Activated T-cell treated with anti-CD3 and anti-CD28 coated beads, Interleukin-2, amount 50 U/mL, for 72 hours (primary cell): ENCODE data around the gene TP53. TPM values are rescaled to one million over a fixed set of nuclear protein-coding genes. Genes with fewer than 3 reads are reported as not detected.
"Not testable (repeated sequence)": the region's sequence is repeated elsewhere in the genome, so short reads cannot be mapped to it uniquely, and the experiment has no call there.

Source experiments
- ATAC-seq, 2 donors: fragments of 150-1000 bp; cut with Tn5 transposase; replicated peaks in 1 of 2; 2 replicates each; pipeline ENCODE4 v1.10.0; 2021; ENCODE audit warnings: moderate library complexity in 2 of 2, mild to moderate bottlenecking in 1 of 2
- DNase-seq, 2 donors: peaks; one replicate each; pipeline ENCODE4 v3.0.0; 2021 to 2022; ENCODE audit warnings: mixed read lengths in 1 of 2
- H3K27ac Mint-ChIP-seq: one replicate; pipeline ENCODE4 v1.8.0; 2022; ENCODE audit warnings: mild to moderate bottlenecking, moderate library complexity, mixed read lengths
- H3K27me3 Mint-ChIP-seq: one replicate; pipeline ENCODE4 v1.8.0; 2022; ENCODE audit warnings: low read depth, mixed read lengths
- H3K36me3 Mint-ChIP-seq, 2 donors: one replicate each; pipeline ENCODE4 v1.8.0; 2022; ENCODE audit warnings: mixed read lengths in 2 of 2, mild to moderate bottlenecking in 1 of 2; ENCODE audit not compliant: insufficient read depth in 2 of 2
- H3K4me1 Mint-ChIP-seq: one replicate; pipeline ENCODE4 v1.8.0; 2022; ENCODE audit warnings: low read depth, mixed read lengths
- H3K4me3 Mint-ChIP-seq, 2 donors: one replicate each; pipeline ENCODE4 v1.8.0; 2022; ENCODE audit warnings: mild to moderate bottlenecking in 2 of 2, mixed read lengths in 2 of 2, moderate library complexity in 2 of 2
- H3K9me3 Mint-ChIP-seq, 2 donors: one replicate each; pipeline ENCODE4 v1.8.0; 2022; ENCODE audit warnings: mixed read lengths in 2 of 2
- total RNA-seq, 2 donors: library from RNA; stranded (reverse); gene quantifications; one replicate each; pipeline ENCODE4 v1.2.3, GENCODE V29; 2022

The TP53 gene
- total RNA-seq, 2 donors from 2014 or later: 183 to 189 TPM

DNA sequence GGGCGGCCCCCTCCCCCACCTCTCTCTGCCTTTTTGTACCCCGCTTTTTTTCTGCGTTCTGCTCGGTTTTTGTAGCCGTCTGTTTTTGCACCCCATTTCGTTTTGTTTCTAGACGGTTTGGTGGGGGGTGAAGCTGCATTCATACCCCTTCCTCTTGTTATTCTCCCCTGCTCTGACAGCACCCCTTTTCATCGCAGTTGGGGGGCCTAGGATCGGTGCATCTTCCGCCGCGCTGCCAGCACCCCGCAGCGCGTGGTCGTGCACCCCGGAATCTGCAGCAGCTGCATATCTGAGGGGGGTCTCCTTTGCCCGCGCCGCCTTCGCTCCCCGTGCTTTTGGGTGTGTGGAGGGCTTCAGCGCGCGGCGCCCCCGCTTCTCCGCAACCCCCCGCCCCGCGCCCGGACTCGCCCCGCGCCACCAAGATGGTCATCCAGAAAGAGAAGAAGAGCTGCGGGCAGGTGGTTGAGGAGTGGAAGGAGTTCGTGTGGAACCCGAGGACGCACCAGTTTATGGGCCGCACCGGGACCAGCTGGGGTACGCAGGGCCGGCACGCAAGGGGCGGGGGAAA lies 36.1 kb downstream of the TP53 start:
- Mint-ChIP-seq H3K36me3 (no peaks in the 10 kb centered on the region), H3K27me3 (peaks cover 45% of the 10 kb centered on the region), H3K4me3 (peak overlapping the region; percentile 85 to 96), H3K9me3 (no peaks in the 10 kb centered on the region), H3K27ac (no peak overlapping the region), H3K4me1 (peaks cover 17% of the 10 kb centered on the region)
- ATAC-seq (peak; percentile 4 to 8), DNase-seq (no peak)

DNA sequence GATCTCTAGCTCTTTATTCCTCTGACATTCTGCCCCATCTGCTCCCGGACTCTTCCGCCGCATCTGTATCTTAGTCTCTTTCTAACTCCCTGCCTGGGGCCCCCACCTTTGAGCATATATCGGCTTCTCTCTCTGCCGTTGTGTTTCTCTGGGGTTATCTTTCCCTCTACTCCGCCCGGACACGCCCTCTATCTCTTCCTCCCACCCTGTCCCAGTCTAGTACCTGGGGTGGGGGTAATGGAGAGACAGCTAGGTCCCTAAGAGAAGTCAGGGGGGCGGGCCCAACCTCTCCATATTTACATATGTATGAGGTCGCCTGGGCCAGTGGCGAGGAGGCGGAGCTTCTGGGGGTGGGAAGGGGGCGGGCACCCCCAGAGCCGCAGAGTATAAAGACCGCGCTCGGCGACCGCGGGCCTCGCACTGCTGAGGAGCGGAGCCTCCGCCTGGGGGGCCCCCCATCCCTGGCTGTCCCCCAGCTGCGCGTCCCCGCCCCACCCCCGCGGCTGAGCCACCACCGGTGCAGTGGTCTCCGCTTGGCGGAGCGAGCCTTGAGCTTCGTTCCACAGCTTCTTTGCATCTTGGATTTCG lies 36.7 kb downstream of the TP53 start, which contains the start of gene ATP1B2:
Gene ATP1B2, plus strand, starts transcription at position 418 of the 588 bp plus-strand sequence. CDS start 593 bp downstream, outside the sequence.
- Mint-ChIP-seq H3K27me3 (peaks cover 48% of the 10 kb centered on the region), H3K4me3 (peak within 1 kb of the TSS; percentile 85 to 96), H3K36me3 (no peaks in the 10 kb centered on the region), H3K4me1 (peaks cover 17% of the 10 kb centered on the region), H3K9me3 (no peaks in the 10 kb centered on the region), H3K27ac (peak within 1 kb of the TSS; percentile 1)
- DNase-seq: peak; percentile 72 to 84
- peak; percentile 90 to 92 for ATAC-seq

DNA sequence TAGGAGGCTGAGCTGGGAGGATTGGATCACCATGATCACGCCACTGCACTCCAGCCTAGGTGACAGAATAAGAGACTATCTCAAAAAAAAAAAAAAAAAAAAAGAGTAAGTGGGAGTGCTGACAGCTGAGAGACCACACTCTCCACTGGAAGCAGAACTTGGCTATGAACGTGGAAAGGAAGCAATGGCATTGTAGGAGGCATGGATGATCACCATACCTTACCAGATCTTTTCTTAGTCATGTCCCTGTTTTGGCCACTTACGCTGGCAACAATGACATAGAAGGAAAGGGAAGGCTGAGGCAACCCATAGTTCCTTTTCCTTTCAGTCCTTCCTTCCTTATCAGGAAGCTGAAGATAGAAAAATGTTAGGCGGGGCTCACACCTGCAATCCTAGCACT lies 40.3 kb downstream of the TP53 start:
- H3K27me3 Mint-ChIP-seq: peaks cover 31% of the 10 kb centered on the region
- H3K4me1 Mint-ChIP-seq: peaks cover 22% of the 10 kb centered on the region
- no peak overlapping the region for H3K27ac Mint-ChIP-seq
- no peak for ATAC-seq
- H3K36me3 Mint-ChIP-seq: no peaks in the 10 kb centered on the region
- H3K4me3 Mint-ChIP-seq: no peak overlapping the region
- no peak for DNase-seq
- H3K9me3 Mint-ChIP-seq: no peaks in the 10 kb centered on the region

- ATAC-seq (no peak), DNase-seq (no peak)
- H3K27me3 Mint-ChIP-seq: peaks cover 26% of the 10 kb centered on the region
- no peaks in the 10 kb centered on the region for H3K36me3 Mint-ChIP-seq
- peaks cover 26% of the 10 kb centered on the region for H3K4me1 Mint-ChIP-seq
- no peak overlapping the region for H3K27ac Mint-ChIP-seq
- no peaks in the 10 kb centered on the region for H3K9me3 Mint-ChIP-seq
- no peak overlapping the region for H3K4me3 Mint-ChIP-seq
Measured at GRCh38 chr17:7646457-7646856, 40.8 kb downstream of the TP53 start.

- H3K27me3 Mint-ChIP-seq: peaks cover 9% of the 10 kb centered on the region
- H3K27ac Mint-ChIP-seq: no peak overlapping the region
- DNase-seq: no peak
- peak in 1 of 2 donors; percentile 45 for ATAC-seq
- no peaks in the 10 kb centered on the region for H3K9me3 Mint-ChIP-seq
- peaks cover 10% of the 10 kb centered on the region for H3K4me1 Mint-ChIP-seq
- no peak overlapping the region for H3K4me3 Mint-ChIP-seq
- no peaks in the 10 kb centered on the region for H3K36me3 Mint-ChIP-seq
Measured at GRCh38 chr17:7644775-7645174, 42.5 kb downstream of the TP53 start.

- peak overlapping the region; percentile 51 to 71 for H3K4me3 Mint-ChIP-seq
- DNase-seq: peak in 1 of 2 donors; percentile 29
- not testable (repeated sequence) for H3K9me3 Mint-ChIP-seq, H3K4me1 Mint-ChIP-seq, H3K36me3 Mint-ChIP-seq, H3K27ac Mint-ChIP-seq, ATAC-seq, H3K27me3 Mint-ChIP-seq
Measured at GRCh38 chr17:7641635-7642034, 45.7 kb downstream of the TP53 start.

DNA sequence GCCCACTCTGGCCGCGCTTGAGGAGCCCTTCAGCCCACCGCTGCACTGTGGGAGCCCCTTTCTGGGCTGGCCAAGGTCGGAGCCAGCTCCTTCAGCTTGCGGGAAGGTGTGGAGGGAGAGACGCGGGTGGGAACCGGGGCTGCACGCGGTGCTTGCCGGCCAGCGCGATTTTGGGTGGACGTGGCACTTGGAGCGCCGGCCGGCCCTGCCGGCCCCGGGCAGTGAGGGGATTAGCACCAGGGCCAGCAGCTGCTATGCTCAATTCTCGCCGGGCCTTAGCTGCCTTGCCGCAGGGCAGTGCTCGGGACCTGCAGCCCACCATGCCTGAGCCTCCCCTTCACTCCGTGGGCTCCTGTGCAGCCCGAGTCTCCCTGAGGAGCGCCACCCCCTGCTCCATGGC lies 46.5 kb downstream of the TP53 start:
- H3K4me1 Mint-ChIP-seq: peaks cover 9% of the 10 kb centered on the region
- no peak overlapping the region for H3K4me3 Mint-ChIP-seq
- H3K9me3 Mint-ChIP-seq: no peaks in the 10 kb centered on the region

DNA sequence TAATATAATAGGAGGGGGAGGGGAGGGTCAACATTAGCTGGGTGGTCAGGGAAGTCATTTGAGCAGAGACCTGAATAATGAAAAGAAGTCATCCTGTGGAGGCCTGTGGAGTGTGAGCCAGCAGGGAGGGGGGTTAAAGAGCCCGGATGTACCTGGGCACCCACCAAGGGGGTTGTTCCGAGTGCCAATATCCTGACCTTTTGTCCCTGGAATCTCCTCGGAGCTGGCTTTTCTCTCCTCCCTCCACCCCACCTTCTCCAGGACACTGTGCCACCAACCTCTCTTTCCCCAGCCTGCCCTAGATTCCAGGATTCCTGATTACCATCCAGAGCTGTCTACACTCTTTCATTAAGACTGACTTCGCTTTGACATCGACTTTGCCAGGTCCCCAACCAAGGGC lies 51.1 kb downstream of the TP53 start:
- H3K4me3 Mint-ChIP-seq: no peak overlapping the region
- ATAC-seq: no peak
- H3K9me3 Mint-ChIP-seq: no peaks in the 10 kb centered on the region
- DNase-seq: no peak
- no peak overlapping the region for H3K27ac Mint-ChIP-seq
- H3K36me3 Mint-ChIP-seq: no peaks in the 10 kb centered on the region
- no peaks in the 10 kb centered on the region for H3K27me3 Mint-ChIP-seq
- no peaks in the 10 kb centered on the region for H3K4me1 Mint-ChIP-seq

More for the DNA sequence above, 46.5 kb downstream of the TP53 start:
- no peaks in the 10 kb centered on the region for H3K36me3 Mint-ChIP-seq
- no peak for DNase-seq
- ATAC-seq: no peak
- no peaks in the 10 kb centered on the region for H3K27me3 Mint-ChIP-seq
- H3K27ac Mint-ChIP-seq: no peak overlapping the region

- H3K4me3 Mint-ChIP-seq: no peak overlapping the region
- DNase-seq (peak in 1 of 2 donors; percentile 36), ATAC-seq (no peak)
- no peaks in the 10 kb centered on the region for H3K4me1 Mint-ChIP-seq
- no peak overlapping the region for H3K27ac Mint-ChIP-seq
- H3K9me3 Mint-ChIP-seq: no peaks in the 10 kb centered on the region
- H3K36me3 Mint-ChIP-seq: no peaks in the 10 kb centered on the region
- H3K27me3 Mint-ChIP-seq: no peaks in the 10 kb centered on the region
Measured at GRCh38 chr17:7634384-7634783, 52.9 kb downstream of the TP53 start.

DNA sequence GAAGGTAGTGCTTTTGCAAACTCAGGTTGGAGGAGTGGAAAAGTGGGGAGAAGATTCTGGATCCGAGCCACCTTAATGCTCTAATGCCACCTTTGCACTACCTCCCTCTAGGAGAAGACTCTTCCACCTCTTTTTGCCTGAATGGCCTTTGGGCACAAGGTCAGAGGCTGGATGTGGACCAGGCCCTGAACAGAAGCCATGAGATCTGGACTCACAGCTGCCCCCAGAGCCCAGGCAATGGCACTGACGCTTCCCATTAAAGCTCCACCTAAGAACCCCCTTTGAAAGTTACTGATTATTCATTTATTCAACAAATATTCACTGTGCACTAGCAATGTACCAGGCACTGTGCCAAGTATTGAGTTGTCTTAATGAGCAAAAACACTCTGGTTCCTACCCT lies 54.2 kb downstream of the TP53 start:
- no peak overlapping the region for H3K27ac Mint-ChIP-seq
- no peak overlapping the region for H3K4me3 Mint-ChIP-seq
- H3K4me1 Mint-ChIP-seq: no peaks in the 10 kb centered on the region
- ATAC-seq (no peak), DNase-seq (no peak)
- H3K27me3 Mint-ChIP-seq: no peaks in the 10 kb centered on the region
- H3K36me3 Mint-ChIP-seq: no peaks in the 10 kb centered on the region
- H3K9me3 Mint-ChIP-seq: no peaks in the 10 kb centered on the region

DNA sequence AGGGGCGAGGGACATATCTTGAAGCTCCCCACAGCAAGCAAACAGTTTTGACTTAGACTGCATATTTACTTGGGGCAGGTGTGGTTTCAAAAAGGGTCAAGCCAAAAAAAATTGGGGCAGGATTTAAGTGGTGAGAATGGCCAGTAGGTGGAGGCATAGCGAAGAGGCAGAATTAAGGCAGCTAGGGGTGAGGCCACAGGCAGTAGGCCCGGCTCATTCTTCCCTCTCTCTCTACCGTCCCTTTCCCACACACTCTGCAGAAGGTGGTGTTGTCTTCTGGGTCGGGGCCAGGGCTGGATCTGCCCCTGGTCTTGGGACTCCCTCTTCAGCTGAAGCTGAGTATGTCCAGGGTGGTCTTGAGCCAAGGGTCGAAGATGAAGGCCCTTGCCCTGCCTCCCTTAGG lies 54.8 kb downstream of the TP53 start:
- no peaks in the 10 kb centered on the region for H3K36me3 Mint-ChIP-seq
- H3K27me3 Mint-ChIP-seq: no peaks in the 10 kb centered on the region
- no peaks in the 10 kb centered on the region for H3K4me1 Mint-ChIP-seq
- no peak overlapping the region for H3K4me3 Mint-ChIP-seq
- no peak overlapping the region for H3K27ac Mint-ChIP-seq
- peak; percentile 37 to 41 for ATAC-seq
- DNase-seq: peak; percentile 46 to 51
- H3K9me3 Mint-ChIP-seq: no peaks in the 10 kb centered on the region

DNA sequence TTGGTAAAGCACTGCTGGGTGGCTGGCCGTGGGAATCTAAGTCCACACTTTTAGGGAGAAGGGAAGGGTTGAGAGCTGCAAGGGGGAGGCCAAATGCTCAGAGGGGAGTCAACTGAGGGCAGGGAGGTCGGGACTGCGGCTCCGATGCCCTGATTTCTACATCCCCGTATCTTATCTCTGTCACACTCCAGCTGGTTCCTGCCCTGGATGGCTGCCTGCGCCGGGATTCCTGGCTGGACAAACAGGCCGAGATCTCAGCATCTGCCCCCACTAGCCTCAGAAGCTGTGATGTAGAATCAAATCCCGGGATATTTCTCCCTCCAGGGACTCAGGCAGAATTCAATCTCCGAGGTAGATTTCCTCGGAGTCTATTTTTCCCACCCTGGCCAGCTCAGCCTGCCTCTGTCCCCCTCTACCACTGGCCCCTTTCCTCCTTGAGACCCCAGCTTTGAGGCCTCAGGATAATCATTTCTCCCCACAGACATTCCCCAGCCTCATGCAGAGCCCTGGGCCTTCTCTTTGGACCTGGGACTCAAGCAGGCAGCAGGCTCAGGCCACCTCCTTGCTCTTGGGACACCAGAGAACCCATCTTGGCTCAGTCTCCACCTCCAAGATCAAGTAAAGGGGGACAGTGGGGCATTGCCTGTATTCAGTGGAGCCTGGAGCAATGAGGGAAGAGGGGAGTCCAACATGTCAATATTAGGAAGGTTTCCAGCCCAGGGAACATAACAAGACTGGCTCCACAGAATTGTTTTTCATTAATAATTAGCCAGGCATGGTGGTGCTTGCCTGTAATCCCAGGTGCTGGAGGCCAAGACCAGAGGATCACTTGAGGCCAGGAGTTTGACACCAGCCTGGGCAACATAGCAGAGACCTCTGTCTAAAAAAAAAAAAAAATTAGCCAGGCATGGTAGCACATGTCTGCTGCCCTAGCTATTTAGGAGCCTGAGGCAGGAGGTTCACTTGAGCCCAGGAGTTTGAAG lies 55.6 kb downstream of the TP53 start:
- Mint-ChIP-seq H3K4me1 (peaks cover 5% of the 10 kb centered on the region), H3K4me3 (no peak overlapping the region), H3K9me3 (no peaks in the 10 kb centered on the region)

GRCh38 chr17:7629939-7630571 lies 57.2 kb downstream of the TP53 start, which contains the start of gene SHBG:
Gene SHBG (plus strand): TSS chr17:7630135. CDS start chr17:7630173, 38 bp downstream.
- ATAC-seq: no peak
- Mint-ChIP-seq H3K4me3 (no peak within 1 kb of the TSS), H3K36me3 (peaks cover 0 to 1% of the 10 kb centered on the region in 2 donors), H3K9me3 (no peaks in the 10 kb centered on the region), H3K27me3 (no peaks in the 10 kb centered on the region), H3K4me1 (peaks cover 11% of the 10 kb centered on the region), H3K27ac (no peak within 1 kb of the TSS)
- DNase-seq: no peak

More for the DNA sequence above, 55.6 kb downstream of the TP53 start:
- no peaks in the 10 kb centered on the region for H3K27me3 Mint-ChIP-seq
- DNase-seq (no peak), ATAC-seq (no peak)
- H3K27ac Mint-ChIP-seq: no peak overlapping the region
- H3K36me3 Mint-ChIP-seq: no peaks in the 10 kb centered on the region
